ENCODE data around the gene CEL. TPM values are rescaled to one million over a fixed set of nuclear protein-coding genes. Genes with fewer than 3 reads are reported as not detected.

CEL gene
- total RNA-seq, 1 donor from 2014 or later: 1.9 TPM

- H3K27ac Mint-ChIP-seq (ENCODE audit: unreplicated experiment): peak overlapping the region; percentile 88
- peaks cover 9% of the 10 kb centered on the region for H3K36me3 Mint-ChIP-seq (ENCODE audit: unreplicated experiment)
- peaks cover 56% of the 10 kb centered on the region for H3K4me1 Mint-ChIP-seq (ENCODE audit: unreplicated experiment)
- H3K9me3 Mint-ChIP-seq (ENCODE audit: unreplicated experiment): no peaks in the 10 kb centered on the region
- TF ChIP-seq CTCF (IDR thresholded peaks at IDR 0.05): no peak
- H3K4me3 Mint-ChIP-seq (ENCODE audit: unreplicated experiment): peak overlapping the region; percentile 26
- DNase-seq (ENCODE audit: extremely low spot score, unreplicated experiment): peak; percentile 90
- no peaks in the 10 kb centered on the region for H3K27me3 Mint-ChIP-seq (ENCODE audit: unreplicated experiment)
Measured at GRCh38 chr9:133113949-133114885, 52.4 kb downstream of the CEL start.

- H3K36me3 Mint-ChIP-seq (ENCODE audit: unreplicated experiment): peaks cover 1% of the 10 kb centered on the region
- H3K27me3 Mint-ChIP-seq (ENCODE audit: unreplicated experiment): no peaks in the 10 kb centered on the region
- H3K4me1 Mint-ChIP-seq (ENCODE audit: unreplicated experiment): peaks cover 65% of the 10 kb centered on the region
- no peak for TF ChIP-seq CTCF (IDR thresholded peaks at IDR 0.05)
- no peak for DNase-seq (ENCODE audit: extremely low spot score, unreplicated experiment)
- no peak overlapping the region for H3K4me3 Mint-ChIP-seq (ENCODE audit: unreplicated experiment)
- peak overlapping the region; percentile 88 for H3K27ac Mint-ChIP-seq (ENCODE audit: unreplicated experiment)
- H3K9me3 Mint-ChIP-seq (ENCODE audit: unreplicated experiment): no peaks in the 10 kb centered on the region
Measured at GRCh38 chr9:133114886-133115603, 53.3 kb downstream of the CEL start.

GRCh38 chr9:133115604-133116345, 54.0 kb downstream of the CEL start:
- Mint-ChIP-seq H3K4me3 (ENCODE audit: unreplicated experiment) (no peak overlapping the region), H3K9me3 (ENCODE audit: unreplicated experiment) (no peaks in the 10 kb centered on the region), H3K36me3 (ENCODE audit: unreplicated experiment) (no peaks in the 10 kb centered on the region), H3K4me1 (ENCODE audit: unreplicated experiment) (peaks cover 71% of the 10 kb centered on the region), H3K27me3 (ENCODE audit: unreplicated experiment) (no peaks in the 10 kb centered on the region), H3K27ac (ENCODE audit: unreplicated experiment) (peak overlapping the region; percentile 57)
- no peak for TF ChIP-seq CTCF (IDR thresholded peaks at IDR 0.05)
- no peak for DNase-seq (ENCODE audit: extremely low spot score, unreplicated experiment)

DNA sequence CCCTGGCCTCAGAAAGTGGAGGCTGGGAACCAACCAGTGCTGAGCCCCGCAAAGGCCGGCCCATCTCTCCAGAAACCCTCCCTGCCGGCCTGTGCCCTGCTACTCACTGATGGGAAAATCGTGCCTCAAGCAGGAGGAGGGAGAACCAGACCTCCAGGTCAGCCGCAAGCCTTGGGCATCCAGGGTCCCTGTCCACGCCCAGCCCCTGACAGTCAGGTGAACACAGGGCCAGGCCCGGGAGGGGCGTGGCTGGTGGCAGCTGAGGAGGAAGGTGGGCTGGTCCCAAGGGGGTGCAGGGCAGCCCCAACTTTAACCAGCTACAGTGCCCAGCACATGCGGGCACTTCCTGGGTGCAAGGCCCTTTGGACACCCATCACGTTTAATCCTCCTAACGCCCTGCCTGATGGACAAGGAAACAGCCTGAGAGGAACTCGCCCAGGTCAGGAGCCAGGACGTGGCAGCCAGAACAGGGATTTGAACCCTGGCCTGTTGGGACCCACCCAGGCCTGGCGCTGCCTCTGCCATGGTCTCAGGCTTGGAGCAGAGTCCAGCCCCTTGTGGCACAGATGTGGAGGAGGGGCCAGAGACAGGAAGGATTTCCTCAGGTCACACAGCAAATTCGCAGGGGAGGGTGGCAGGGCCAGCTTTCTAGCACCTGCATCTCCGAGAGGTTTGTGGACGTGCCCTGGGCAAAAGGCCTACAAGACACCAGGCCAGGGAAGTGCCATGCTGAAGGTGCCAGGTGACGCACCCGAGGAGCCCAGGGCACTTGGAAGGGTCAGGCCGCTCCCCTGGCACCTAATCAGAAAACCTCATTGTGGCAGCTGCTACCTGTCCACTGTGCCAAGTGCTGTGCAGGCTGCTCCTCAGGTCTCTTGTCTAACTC, 54.8 kb downstream of the CEL start:
- Mint-ChIP-seq H3K9me3 (ENCODE audit: unreplicated experiment) (no peaks in the 10 kb centered on the region), H3K36me3 (ENCODE audit: unreplicated experiment) (no peaks in the 10 kb centered on the region), H3K4me1 (ENCODE audit: unreplicated experiment) (peaks cover 72% of the 10 kb centered on the region), H3K27me3 (ENCODE audit: unreplicated experiment) (no peaks in the 10 kb centered on the region), H3K27ac (ENCODE audit: unreplicated experiment) (no peak overlapping the region), H3K4me3 (ENCODE audit: unreplicated experiment) (no peak overlapping the region)
- DNase-seq (ENCODE audit: extremely low spot score, unreplicated experiment): no peak
- no peak for TF ChIP-seq CTCF (IDR thresholded peaks at IDR 0.05)

All from osteocyte (in vitro differentiated cells).